ENCODE data around the gene DNLZ. TPM values are rescaled to one million over a fixed set of nuclear protein-coding genes. Genes with fewer than 3 reads are reported as not detected.
A peak's percentile ranks its signal among the peaks of the same experiment; 100 is the strongest.

DNLZ gene
- total RNA-seq, 1 donor from 2014 or later, result 27.1 TPM

- Mint-ChIP-seq H3K36me3 (ENCODE audit: low read depth) (peaks cover 16% of the 10 kb centered on the region), H3K4me1 (peaks cover 9% of the 10 kb centered on the region), H3K4me3 (no peak overlapping the region), H3K9me3 (no peaks in the 10 kb centered on the region), H3K27me3 (no peaks in the 10 kb centered on the region), H3K27ac (peak overlapping the region; percentile 4)
- no peak for TF ChIP-seq CTCF (IDR thresholded peaks at IDR 0.05)
- ATAC-seq (ENCODE audit: low read depth) (no peak), DNase-seq (no peak)
- CTCF ChIA-PET, result no interaction called here
- intact Hi-C loops (cut with micrococcal nuclease), result loop anchor here (5.0 kb wide), 1 partner anchor 38 kb away; the partner anchor contains the start of gene GPSM1
- POLR2A ChIA-PET, result interaction anchor here (1.1 kb wide), 1 partner anchor 39 kb away, joined by 3 read pairs; no protein-coding TSS in a partner anchor
Measured at GRCh38 chr9:136364942-136365774, 1.6 kb upstream of the DNLZ start.

DNA sequence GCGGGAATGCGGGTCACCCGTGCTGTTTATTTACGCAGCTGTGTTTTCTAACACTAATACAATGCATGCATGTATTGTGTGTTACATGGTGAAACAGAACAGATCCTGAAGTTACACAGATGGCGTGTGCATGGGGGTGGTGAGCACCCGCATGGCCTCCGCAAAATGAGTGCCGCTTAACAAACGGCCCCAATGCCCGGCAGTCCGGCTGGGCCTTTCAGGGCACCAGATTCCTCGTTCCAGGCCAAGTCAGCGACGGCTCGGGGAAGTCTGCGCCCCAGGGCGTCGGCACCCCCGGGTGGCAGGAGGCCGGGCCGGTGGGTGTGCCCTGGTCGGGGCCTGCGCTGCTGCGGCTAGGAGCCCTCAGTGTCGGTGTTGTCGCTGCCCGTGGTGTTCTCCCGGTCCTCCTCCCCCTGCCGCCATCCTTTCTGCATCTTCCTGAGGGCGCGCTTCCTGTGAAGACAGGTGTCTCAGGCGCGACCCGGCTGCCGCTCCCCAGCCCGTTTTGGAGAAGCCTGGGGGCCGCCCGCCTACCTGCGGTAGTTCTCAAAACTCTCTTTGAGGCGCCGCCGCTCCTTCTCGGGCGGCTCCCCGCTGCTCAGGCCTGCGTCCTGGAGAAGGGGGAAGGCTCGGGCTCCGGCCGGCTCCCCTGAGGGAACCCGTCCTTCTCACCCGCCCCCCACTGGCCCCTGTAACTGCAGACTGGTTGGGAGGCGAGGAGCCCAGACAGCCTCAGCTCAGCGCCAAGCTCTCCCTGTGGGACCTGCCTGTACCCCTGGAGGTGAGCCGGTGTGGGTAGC, 605 bp upstream of the DNLZ start:
- ATAC-seq (ENCODE audit: low read depth), result no peak
- no peak for TF ChIP-seq CTCF (IDR thresholded peaks at IDR 0.05)
- intact Hi-C loops (cut with micrococcal nuclease), result loop anchor here (1.0 to 5.0 kb wide), 11 partner anchors 21 to 403 kb away; partner anchors contain the start of genes GPSM1, INPP5E, QSOX2 and SEC16A
- peak overlapping the region; percentile 28 for H3K4me3 Mint-ChIP-seq
- no peaks in the 10 kb centered on the region for H3K9me3 Mint-ChIP-seq
- no peak for DNase-seq
- ChIA-PET POLR2A (interaction anchor here (0.7 to 2.4 kb wide), 13 partner anchors 17 to 254 kb away, joined by 3 to 19 read pairs (median 5); partner anchors contain the start of genes ENTR1, PMPCA and SNAPC4), CTCF (interaction anchor here (1.0 to 1.7 kb wide), 4 partner anchors 27 to 53 kb away, joined by 3 to 8 read pairs (median 4); no protein-coding TSS in a partner anchor)
- H3K36me3 Mint-ChIP-seq (ENCODE audit: low read depth), result peaks cover 20% of the 10 kb centered on the region
- H3K27me3 Mint-ChIP-seq, result no peaks in the 10 kb centered on the region
- H3K27ac Mint-ChIP-seq, result no peak overlapping the region
- H3K4me1 Mint-ChIP-seq, result peaks cover 9% of the 10 kb centered on the region

DNA sequence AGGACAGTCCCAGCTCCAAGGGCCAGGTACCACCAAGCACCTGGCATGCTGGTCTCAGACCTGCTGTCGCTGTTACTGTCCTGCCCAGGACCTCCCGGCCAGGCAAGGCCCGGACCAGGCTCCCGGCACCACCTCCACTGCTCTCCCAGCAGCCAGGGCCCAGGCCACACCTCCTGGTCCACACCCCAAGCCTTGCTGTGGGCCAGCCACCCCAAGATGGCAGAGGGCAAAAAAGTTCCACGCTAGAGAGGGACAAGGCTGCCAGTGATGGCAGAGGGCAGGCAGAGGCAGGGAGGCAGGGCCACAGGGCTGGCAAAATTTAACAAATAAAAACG, 1.1 kb downstream of the DNLZ start:
- TF ChIP-seq CTCF (IDR thresholded peaks at IDR 0.05), result no peak
- ATAC-seq (ENCODE audit: low read depth) (no peak), DNase-seq (no peak)
- no peaks in the 10 kb centered on the region for H3K9me3 Mint-ChIP-seq
- H3K4me3 Mint-ChIP-seq, result no peak overlapping the region
- H3K27me3 Mint-ChIP-seq, result no peaks in the 10 kb centered on the region
- peaks cover 20% of the 10 kb centered on the region for H3K36me3 Mint-ChIP-seq (ENCODE audit: low read depth)
- peak overlapping the region; percentile 30 for H3K27ac Mint-ChIP-seq
- CTCF ChIA-PET, result interaction anchor here (0.9 to 1.7 kb wide), 3 partner anchors 39 to 240 kb away, joined by 3 to 8 read pairs (median 4); no protein-coding TSS in a partner anchor
- peaks cover 9% of the 10 kb centered on the region for H3K4me1 Mint-ChIP-seq
- intact Hi-C loops (cut with micrococcal nuclease), result loop anchor here (2.0 to 5.0 kb wide), 4 partner anchors 20 to 176 kb away; partner anchors contain the start of genes GPSM1 and INPP5E
- POLR2A ChIA-PET, result interaction anchor here (0.6 to 2.4 kb wide), 19 partner anchors 9 to 455 kb away, joined by 3 to 19 read pairs (median 5); partner anchors contain the start of genes CAMSAP1, ENTR1, PMPCA and SNAPC4

DNA sequence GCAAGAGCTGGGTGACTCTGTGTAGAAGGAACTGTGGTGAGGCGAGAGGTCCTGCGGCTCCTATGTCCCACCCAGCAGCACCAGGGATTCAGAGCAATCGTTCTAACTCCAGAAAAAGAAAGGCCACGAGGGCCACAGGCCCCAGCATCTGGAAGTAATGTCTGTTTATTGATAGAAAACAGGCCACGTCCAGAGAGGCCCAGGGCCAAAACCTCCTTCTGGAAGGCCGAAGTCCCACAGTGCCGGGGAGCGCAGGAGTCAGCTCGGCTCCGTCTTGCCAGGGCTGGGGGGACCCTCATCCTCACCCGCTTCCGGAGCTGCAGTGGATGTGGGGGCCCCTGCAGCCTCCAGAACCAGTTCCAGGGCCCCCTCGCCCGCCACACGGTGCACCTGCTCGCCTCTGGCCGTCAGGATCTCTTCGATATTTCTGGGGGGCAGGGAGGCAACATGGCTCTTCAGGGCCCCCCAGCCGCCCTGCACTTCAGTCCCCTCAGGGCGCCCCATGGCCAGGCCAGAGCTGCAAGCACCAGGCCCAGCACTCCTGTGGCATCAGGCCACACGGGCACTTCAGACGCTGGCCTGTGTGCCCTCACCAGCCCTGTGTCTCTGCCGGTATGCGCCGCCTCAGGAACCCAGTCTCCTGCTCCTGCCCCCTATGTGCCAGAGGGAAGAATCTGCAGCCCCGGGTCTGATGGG, 1.6 kb downstream of the DNLZ start:
- POLR2A ChIA-PET, result interaction anchor here (2.4 kb wide), 1 partner anchor 48 kb away, joined by 19 read pairs; the partner anchor contains the start of genes ENTR1 and PMPCA
- Mint-ChIP-seq H3K27me3 (no peaks in the 10 kb centered on the region), H3K9me3 (no peaks in the 10 kb centered on the region), H3K27ac (peak overlapping the region; percentile 53), H3K4me3 (no peak overlapping the region), H3K36me3 (ENCODE audit: low read depth) (peaks cover 20% of the 10 kb centered on the region), H3K4me1 (peaks cover 9% of the 10 kb centered on the region)
- no peak for DNase-seq
- CTCF ChIA-PET, result no interaction called here
- ATAC-seq (ENCODE audit: low read depth), result no peak
- no peak for TF ChIP-seq CTCF (IDR thresholded peaks at IDR 0.05)
- intact Hi-C loops (cut with micrococcal nuclease), result loop anchor here (2.0 to 5.0 kb wide), 4 partner anchors 19 to 177 kb away; partner anchors contain the start of genes GPSM1 and INPP5E

Data from activated B cell treated with CpG ODN at 0.5 μM for 24 hours (primary cell).